NCI-H446 treated with DMSO at 0.1 percent for 48 hours (cell line): ENCODE data around the gene BIRC3.
"Not testable (repeated sequence)": the region's sequence is repeated elsewhere in the genome, so short reads cannot be mapped to it uniquely, and the experiment has no call there.

Experiments
- DNase-seq: peaks from one replicate; lab custom pipeline; 2025; lab: John Stamatoyannopoulos, UW

Gene BIRC3

DNA sequence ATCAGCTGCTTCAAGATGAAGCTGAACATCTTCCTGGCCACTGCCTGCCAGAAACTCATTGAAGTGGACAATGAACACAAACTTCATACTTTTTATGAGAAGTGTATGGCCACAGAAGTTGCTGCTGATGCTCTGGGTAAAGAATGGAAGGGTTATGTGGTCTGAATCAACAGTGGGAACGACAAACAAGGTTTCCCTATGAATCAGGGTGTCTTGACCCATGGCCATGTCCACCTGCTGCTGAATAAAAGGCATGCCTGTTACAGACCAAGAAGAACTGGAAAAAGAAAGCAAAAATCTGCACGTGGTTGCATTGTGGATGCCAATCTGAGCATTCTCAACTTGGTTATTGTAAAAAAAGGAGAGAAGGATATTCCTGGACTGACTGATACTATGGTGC is 22.2 kb upstream of the BIRC3 start:
- no peak for DNase-seq

DNA sequence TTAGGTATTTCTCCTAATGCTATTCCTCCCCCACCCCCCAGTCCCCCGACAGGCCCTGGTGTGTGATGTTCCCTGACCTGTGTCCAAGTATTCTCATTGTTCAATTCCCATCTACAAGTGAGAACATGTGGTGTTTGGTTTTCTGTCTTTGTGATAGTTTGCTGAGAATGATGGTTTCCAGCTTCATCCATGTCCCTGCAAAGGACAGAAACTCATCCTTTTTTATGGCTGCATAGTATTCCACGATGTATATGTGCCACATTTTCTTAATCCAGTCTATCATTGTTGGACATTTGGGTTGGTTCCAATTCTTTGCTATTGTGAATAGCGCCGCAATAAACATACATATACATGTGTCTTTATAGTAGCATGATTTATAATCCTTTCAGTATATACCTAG is 20.5 kb upstream of the BIRC3 start:
- DNase-seq, result not testable (repeated sequence)

DNA sequence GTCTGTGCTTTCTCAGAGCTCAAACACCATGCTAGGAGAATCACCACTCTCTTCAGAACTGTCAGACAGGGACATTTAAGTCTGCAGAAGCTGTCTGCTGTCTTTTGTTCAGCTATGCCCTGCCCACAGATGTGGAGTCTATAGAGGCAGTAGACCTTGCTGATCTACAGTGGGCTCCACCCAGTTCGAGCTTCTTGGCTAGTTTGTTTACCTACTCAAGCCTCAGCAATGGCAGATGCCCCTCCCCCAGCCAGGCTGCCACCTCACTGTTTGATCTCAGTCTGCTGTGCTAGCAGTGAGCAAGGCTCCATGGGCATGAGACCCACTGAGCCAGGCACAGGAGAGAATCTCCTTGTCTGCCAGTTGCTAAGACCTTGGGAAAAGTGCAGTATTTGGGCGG is 16.4 kb upstream of the BIRC3 start:
- not testable (repeated sequence) for DNase-seq

DNA sequence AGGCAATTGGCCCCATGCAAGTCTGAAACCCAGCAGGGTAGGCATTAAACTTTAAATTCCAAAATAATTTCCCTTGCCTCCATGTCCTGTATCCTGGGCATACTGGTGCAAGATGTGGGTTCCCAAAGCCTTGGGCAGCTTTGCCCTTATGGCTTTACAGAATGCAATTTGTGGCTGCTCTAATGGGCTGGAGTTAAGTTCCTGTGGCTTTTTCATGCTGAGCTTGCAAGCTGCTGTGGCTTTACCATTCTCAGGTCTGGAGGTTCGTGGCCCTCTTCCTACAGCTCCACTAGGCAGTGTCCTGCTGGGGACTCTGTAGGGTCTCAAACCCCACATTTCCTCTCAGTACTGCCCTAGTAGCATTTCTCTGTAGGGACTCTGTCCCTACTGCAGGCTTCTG is 15.0 kb upstream of the BIRC3 start:
- DNase-seq, result no peak

- DNase-seq, result no peak
These were observed 12.6 kb upstream of the BIRC3 start for GRCh38 chr11:102304686-102305085.

DNA sequence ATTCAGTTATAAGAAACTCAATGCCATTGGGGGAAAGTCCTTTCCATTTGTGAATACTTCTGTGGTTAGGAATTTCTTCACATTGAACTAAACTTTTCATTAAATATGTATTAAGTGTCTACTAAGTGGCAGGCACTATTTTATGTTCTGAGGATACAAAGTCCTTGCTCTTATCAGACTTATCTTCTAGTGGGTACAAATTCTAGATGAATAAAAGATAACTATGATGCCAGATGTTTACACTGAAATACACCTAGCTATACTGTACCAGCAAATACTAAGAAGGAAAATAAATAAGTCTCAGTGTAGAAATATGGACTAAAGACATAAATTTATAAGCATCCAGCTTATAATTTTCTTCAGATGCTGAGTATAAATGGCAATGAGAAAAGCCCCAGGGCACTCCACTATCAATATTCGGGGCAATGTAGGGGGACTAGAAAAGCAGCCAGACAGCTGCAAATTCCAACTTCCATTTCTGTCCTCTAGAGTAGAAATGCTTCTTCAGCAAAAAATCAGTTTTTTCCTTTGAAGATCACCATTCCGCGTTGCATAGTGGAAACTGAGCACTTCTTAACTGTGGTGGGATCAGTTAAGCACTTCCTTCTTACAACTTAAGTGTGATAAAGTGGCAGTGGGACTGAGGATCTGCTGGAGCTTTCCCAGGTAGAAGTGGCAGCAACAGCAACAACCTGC is 11.8 kb upstream of the BIRC3 start:
- no peak for DNase-seq

GRCh38 chr11:102306048-102306597 is 11.2 kb upstream of the BIRC3 start:
- DNase-seq, result no peak

DNA sequence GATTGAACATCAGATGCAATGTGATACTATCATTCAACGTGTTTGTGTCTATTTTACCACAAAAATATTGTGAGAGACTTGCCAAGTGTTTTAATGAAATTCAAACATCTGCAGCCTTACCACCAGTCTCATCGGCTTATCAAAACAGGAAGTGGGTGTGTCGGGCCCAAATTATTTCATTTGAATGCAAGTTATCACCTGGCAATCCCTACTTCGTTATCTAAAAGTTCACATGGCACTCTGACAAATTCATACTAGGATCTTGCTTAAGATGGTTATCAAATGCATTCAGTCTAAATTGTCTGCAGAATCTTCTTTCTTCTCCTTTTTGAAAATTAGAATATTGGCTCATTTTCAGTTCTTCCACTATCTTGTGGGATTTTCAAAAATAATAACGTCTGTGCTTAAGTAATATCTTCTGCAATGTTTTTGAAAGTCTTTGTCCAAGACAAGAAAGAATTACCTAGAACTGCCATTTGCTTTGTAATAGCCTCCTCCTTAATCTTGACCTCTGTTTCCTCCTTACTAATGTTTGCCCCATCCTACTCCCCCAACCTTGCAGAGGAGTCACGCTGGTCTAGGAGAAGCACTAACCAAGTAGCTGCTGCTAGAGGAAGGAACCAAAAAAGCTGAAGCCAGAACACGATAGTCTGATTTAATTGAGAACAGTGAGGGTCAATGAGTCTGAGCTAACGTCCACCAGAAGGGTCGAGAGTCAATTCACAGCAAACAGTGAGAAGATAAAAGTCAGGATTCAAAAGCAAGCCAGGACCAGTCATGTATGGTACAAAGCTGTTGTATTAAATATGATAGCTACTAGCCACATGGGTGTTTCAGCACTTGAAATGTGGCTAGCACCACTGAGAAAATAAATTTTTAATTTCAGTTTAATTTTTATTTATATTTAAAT is 10.2 kb upstream of the BIRC3 start:
- DNase-seq, result no peak

- no peak for DNase-seq
These were observed 9.6 kb upstream of the BIRC3 start for GRCh38 chr11:102307727-102308038.

GRCh38 chr11:102309621-102310541 is 7.4 kb upstream of the BIRC3 start:
- no peak for DNase-seq

DNA sequence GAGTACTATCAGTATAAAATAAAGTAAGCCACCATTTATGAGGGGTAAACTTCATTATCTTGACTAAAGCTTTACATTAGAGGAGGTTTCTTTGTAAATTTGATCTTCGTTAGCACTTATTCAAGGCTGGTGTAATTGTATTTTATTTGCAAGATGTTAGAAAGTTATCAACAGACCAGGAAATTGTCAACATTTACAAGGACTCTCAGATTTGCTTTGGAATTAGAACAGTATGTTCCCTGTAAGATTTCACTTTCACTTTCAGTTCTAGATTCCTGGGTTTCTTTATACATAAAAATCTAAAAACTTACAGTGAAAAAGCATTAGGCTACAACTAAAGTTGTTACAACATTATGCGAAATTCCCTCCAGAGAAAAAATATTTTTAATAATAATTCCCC is 4.6 kb upstream of the BIRC3 start:
- no peak for DNase-seq

DNA sequence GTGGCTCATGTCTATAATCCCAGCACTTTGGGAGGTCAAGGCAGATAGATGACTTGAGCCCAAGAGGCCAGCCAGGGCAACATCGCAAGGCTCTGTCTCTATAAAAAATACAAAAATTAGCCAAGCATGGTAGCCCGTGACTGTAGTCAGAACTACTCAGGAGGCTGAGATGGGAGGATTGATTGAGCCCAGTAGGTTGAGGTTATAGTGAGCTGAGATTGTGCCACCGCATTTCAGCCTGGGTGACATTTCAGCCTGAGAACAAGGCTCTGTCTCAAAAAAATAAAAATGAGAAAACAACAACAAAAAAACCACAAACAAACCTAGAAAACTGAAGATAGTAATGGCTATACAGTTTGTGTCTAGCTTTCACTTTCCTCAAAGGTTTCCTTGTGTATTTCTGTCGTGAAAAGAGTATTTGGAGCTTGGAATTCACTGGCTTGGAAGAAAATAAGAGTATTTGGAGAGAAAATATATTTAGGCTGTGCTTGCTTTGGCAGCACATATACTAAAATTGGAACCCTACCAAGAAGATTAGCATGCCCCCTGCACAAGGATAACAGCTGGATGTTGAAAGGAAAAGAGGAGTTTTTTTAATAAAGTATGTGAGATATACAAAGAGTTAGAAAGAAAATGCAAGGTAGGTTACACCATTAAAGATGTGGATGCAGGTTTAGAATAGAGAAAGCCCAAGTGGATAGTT is 3.9 kb upstream of the BIRC3 start:
- no peak for DNase-seq

DNA sequence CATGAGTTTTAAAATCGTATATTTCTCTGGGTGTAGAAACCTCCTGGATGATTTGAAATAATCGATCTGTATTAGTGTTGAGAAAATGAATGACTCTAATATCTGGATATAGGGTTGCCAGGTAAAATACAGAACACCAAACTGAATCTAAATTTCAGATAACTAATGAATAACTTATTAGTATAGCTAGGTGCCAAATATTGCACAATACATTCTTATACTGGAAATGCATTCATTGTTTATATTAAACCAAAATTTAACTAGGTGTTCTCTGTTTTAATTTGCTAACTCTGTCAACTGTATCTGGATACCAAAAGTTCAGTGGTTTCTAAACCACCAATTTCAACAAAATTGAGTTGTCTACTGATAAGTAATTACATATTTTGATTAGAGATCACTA is 2.5 kb upstream of the BIRC3 start:
- DNase-seq, result no peak

- DNase-seq, result no peak
These were observed 859 bp upstream of the BIRC3 start for GRCh38 chr11:102316346-102316904.

DNA sequence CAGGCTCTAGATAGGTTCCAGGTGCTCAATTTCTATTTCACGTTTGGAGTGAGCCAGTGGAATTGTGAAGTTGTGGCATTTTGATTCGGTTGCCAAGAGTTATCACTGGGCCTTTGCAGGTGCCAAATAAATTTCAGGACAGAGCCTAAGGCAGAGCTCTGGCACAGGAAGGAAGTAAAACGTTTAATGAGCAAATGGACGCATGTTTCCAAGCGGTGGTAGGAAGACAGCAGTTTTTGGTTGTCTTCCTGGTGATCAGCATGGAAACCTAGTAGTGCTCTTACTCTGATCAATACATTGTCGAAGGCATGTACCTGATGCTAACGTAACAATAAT is 452 bp downstream of the BIRC3 start:
- no peak for DNase-seq

GRCh38 chr11:102318469-102318868 is 1.2 kb downstream of the BIRC3 start:
- no peak for DNase-seq

DNA sequence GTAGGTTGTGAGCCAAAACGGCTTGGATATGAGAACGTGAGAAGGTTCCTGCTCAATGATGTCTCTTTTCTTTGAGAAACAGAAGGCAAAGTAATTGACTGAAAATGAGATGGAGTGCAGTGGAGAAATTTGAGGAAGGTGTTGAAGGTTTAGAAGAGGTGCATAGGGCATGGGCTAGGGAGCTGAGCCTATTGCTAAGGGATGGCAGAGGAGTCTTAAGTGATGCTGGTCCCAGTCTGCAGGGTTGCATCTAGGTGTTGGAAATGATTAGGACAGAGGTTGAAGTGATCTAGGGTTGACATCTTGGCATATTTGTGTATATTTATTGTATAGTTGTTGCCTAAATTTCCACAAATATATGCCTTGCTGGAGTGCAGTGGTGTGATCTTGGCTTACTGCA is 2.3 kb downstream of the BIRC3 start:
- no peak for DNase-seq

DNA sequence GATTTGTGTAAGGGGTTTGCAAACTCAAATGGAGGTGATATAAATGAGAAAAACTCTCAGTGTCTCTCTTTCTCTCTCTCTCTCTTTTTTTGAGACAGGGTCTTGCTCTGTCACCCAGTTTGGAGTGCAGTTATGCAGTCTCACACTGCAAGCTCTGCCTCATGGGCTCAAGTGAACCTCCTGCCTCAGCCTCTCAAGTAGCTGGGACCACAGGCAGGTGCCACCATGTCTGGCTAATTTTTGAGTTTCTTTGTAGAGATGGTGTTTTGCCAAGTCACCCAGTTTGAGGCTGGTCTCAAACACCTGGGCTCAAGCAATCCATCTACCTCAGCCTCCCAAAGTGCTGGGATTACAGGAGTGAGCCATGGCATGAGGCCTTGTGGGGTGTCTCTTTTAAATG is 2.9 kb downstream of the BIRC3 start:
- DNase-seq, result no peak

GRCh38 chr11:102320679-102321078 is 3.4 kb downstream of the BIRC3 start:
- DNase-seq, result no peak

GRCh38 chr11:102322560-102322959 is 5.3 kb downstream of the BIRC3 start:
- DNase-seq, result no peak

GRCh38 chr11:102323542-102324251 is 6.4 kb downstream of the BIRC3 start:
- DNase-seq, result no peak
